ENCODE results near the gene GCNT1.
"Not testable (repeated sequence)": the region's sequence is repeated elsewhere in the genome, so short reads cannot be mapped to it uniquely, and the experiment has no call there.

Gene GCNT1
- total RNA-seq, result 7.1 to 120 (median 57.3) reads per million in 17 experiments

DNA sequence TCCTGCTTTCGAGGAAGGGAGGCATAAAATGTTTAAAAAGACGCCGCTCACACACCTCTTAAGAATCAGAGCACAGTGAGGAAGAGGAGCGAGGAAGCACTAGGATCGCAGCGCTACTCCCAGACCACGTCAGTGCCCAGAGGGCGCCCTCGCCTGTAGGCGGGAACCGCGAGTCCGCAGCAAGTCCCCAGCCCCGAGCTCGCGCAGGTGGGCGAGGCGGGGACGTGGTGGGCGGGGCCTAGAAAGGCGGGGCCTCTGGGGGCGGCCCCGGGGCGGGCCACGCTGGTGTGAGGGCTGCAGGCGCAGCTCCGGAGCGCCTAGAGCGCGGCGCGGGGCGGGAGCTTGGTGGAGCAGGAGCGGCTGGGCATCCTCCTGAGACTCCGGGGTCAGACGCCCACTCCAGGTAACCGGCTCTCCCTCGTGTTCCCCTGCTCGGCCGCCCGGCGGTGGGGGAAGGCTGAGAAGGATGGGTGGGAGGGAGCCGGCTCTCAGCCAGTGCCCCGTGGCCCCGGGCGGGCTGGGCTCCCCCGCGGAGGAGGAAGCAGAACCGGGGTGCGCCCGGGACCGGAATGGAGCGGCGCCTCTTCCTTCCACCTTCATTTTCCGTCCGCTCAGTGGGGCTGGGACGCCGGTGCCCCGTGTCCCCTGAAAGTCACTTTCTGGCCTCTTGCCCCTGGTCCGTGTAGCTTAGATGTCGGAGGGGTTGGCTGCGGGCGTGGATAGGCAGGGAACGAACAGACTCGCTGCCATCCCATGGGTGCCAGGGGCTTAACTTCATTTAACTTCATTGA is at the start of gene GCNT1:
Gene GCNT1, plus strand, starts transcription at position 280 of the 791 bp plus-strand sequence. CDS start 43,200 bp downstream, outside the sequence.
- DNase-seq, result peak; percentile 89 to 96 (median 92)

DNA sequence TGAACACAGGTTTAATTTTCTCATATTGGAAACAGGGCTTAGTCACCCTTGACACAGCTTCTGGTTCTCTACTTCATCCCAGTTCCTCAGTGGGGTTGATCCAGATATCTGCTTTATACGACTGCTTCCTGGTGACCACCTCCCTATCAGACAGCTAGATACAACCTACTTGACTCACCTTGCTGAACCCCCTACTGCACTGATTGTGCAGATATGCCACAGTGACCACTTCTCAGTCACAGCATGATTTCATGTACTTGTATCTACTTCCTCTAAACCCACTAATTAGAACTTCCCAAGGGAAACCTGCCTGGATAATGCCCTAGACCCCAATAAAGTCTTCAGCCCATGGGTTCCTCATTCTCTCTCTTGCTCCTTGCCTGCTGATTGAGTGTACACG is 46.3 kb upstream of the GCNT1 start:
- peak in 3 of 4 experiments; percentile 9 to 44 (median 41) for DNase-seq

DNA sequence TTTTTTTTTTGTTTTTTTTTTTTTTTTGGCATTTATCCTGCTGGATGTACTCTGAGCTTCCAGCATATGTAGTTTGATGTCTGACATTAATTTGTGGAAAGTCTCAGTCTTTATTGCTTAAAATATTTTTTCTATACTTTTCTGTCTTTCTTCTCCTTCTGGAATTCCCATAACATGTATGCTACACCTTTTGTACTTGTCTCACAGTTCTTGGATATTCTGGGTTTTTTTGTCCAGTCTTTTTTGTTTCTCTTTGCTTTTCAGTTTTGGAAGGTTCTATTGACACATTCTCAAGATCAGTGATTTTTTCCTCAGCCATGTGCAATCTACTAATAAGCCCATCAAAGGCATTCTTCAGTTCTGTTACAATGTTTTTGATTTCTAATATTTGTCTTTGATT is 45.3 kb upstream of the GCNT1 start:
- DNase-seq, result no peak

DNA sequence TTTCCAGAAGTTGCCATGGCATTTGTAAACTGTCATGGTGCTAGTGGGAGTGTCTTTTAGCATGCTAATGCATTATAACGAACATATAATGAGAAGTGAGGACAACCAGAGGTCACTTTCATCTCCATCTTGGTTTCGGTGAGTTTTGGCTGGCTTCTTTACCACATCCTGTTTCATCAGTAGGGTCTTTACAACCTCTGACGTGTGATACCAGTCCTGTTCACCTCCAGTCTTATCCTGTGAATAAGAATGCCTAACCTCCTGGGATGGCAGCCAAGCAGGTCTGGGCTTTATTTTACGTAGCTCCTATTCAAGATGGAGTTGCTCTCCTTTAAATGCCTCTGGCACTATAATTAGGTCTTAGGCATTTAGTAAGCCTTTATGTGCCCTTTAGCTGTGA is 44.3 kb upstream of the GCNT1 start:
- DNase-seq, result no peak

DNA sequence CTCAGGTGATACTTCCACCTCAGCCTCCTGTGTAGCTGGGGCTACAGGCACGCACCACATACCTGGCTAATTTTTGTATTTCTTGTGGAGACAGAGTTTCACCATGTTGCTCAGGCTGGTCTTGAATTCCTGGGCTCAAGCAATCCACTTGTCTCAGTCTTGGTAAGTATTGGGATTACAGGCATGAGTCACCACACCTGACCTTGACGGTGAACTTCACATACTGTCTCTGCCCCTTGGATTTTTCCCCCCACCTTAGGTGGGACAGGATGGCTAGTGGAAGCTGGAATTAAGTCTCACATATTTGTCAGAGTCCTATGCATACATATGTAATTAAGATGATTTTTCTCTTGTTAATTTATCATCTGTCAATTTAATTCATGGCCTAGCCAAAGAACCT is 43.8 kb upstream of the GCNT1 start:
- DNase-seq, result no peak

DNA sequence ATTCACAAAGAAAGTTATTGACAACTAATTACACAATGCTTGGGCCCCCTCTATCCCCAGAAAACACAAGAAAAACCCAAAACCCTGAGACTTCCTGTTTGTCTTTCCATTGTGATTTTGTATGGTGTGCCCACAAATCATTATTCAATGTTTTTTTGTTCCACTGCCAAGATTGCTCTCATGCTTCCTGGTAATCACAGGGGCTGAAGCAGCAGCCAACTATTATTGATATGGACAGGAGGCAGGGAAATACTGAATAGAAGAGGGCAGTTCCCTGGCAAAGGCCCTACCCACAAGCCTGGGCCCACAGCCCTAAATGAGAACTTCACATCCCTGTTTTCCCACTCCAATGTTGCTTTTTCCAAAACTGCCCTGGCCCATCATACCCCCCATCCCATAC is 43.3 kb upstream of the GCNT1 start:
- DNase-seq, result no peak

DNA sequence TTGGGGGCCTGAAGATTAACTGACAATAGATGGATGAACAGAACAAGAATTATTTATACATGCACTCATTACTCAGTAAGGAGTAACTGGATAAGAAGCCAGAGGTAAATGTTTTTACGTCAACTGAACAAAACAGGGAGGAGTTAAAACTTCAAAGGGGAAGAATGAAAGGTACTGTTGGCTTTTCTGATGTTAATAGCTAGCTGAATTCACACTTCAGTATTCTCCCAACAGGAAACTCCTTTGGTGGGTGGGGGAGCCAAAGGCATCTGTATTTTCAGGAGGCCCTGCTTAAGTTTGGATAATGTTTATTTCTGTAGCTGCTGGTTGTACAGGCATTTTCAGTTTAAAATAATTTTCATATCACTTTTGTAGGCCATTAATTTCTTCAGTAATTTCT is 41.6 kb upstream of the GCNT1 start:
- DNase-seq, result no peak

DNA sequence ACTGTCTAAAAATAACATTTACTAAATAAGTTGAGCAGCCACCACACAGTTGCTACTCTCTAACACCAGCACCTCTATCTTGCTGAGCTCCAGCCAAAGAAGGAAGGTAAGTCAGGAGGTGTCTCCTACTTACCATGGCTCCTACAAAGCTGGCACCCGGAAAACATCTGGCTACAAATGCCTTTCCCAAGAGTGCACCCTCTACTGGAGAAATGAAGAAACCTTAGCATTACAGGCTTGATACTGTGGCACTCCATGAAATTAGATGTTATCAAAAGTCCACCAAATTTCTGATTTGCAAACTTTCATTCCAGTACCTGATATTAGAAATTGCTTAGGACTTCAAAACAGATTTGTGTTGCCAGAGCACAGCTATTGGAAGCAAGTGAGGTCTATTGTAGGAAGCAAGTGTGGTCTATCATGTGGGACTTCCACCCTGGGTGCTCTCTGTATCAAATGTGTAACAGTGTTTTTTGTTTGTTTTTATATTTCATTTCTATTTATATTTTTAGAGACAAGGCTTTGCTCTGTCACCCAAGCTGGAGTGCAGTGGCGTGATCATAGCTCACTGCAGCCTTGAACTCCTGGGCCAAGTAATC is 39.1 kb upstream of the GCNT1 start:
- DNase-seq, result peak; percentile 33 to 71 (median 49)

DNA sequence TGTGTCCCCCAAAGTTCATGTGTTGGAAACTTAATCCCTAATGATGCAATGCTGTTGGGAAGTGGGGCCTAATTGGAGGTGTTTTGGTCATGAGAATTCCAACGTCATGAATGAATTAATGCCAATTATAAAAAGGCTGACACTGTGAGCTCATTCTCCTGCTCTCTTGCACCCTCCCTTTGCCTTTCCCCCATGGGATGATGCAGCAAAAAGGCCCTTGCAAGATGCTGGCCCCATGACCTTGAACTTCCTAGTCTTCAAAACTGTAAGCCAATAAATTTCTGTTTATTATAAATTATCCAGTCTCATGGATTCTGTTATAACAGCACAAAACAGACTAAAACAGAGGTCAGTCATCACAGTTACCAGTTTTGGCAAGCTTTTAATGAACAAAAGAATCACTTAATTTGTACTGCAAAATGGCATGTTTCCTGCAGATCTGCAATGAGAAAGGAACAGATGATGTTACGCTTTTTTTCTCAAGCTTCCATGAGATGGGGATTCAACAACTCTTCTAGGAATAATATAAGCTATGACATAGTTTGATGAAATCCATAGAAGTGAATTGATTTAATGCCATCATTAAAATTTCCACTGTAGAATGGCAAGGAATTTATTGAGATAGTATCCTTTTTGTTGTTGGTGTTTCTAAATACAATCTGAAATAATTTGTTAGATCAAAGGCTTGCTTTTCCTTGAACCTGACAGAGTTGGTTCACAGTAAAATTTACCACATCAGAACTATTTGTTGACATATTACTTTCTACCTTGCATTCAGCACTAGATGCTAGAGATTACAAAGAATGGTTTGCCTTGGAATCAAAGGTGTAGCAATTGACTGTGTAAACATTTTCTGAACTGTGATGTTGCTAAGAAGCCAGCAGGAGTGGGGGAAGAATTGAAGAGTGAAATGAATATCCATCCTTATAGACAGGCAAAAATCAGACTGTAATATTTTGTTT is 35.5 kb upstream of the GCNT1 start:
- peak in 1 of 4 experiments; percentile 12 for DNase-seq

DNA sequence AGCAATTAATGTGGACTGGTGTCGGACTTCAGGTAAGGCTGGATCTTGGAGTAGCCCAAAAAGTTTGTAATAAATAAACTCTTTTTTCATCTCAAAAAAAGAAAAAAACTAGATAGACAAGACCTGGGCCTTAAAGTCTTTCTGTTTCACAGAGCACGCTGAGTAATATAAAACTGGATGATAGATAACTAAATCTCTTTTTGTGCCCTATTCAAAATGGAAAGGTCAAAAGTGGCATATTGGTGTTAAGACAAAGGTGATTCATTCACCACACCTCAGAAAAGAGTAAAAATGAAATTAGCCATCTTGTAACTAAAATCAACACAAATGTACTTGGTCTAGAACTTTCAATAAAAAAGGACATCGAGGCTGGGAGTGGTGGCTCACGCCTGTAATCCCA is 34.5 kb upstream of the GCNT1 start:
- no peak for DNase-seq

DNA sequence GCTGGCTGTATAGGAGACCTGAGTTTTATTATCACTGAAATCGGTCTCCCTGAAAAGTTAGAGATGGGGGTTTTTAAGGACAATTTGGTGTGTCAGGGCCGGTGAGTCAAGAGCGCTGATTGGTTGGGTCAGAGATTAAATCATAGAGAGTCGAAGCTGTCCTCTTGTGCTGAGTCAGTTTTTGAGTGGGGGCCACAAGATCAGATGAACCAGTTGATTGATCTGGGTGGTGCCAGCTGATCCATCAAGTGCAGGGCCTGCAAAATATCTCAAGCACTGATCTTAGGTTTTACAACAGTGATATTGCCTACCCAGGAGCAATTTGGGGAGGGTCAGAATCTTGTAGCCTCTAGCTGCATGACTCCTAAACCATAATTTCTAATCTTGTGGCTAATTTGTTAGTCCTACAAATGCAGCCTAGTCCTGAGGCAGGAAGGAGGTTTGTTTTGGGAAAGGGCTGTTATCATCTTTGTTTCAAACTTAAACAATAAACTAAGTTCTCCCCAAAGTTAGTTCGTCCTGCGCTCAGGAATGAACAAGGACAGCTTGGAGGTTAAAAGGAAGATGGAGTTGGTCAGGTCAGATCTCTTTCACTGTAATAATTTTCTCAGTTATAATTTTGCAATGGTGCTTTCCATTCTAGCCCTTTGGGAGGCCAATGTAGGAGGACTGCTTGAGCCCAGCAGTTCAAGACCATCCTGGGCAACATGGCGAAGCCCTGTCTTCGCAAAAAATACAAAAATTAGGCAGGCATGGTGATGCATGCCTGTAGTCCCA is 33.1 kb upstream of the GCNT1 start:
- no peak for DNase-seq

DNA sequence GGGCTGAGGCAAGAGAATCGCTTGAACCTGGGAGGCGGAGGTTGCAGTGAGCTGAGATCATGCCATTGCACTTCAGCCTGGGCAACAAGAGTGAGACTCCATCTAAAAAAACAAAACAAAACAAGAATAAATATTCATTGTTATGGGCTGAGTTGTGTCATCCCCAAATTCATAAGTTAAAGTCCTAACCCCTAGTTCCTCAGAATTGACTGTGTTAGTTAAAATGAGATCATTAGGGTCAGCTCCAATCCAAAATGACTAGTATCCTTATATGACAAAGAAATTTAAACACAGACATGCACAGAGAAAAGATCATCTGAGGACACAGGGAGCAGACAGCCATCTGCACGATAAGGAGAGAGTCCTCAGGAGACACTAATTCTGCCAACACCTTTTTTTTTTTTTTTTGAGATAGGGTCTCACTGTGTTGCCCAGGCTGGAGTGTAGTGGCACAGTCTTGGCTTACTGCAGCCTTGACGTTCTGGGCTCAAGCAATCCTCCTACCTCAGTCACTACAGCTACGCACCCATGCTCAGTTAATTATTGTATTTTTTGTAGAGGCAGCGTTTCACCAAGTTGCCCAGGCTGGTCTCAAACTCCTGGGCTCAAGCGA is 32.1 kb upstream of the GCNT1 start:
- DNase-seq, result no peak

DNA sequence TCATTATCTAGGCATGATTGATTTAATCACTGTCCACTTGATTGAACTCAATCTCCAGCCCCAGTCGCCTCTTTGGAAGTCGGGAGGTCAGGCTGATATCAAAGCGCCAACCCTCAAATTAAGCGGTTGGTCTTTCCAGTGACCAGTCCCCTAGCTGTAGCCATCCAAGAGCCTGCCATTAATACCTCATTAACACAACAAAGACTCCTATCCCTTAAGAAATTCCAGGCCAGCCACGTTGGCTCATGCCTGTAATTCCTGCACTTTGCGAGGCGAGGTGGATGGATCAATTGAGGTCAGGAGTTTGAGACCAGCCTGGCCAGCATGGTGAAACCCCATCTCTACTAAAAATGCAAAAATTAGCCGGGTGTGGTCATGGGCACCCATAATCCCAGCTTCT is 27.4 kb upstream of the GCNT1 start:
- no peak for DNase-seq

DNA sequence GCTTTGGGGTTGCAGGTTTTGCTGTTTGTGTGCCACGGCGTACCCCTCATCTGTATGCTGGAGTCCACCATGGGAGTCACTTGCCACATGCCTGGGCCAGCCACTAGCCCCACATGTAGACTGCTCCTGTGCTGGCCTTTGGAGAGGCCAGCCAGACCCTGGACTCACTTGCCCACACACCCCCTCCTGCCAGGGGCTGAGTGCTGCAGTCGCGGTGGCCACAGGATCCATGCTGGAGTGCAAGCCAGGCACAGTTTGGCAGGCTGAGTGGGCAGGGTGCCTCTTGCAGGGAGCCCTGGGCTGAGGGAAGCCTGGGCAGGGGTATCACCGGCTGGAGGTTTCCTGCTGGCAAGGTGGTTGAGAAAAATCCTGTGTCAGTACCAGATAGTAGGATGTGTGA is 25.6 kb upstream of the GCNT1 start:
- no peak for DNase-seq

DNA sequence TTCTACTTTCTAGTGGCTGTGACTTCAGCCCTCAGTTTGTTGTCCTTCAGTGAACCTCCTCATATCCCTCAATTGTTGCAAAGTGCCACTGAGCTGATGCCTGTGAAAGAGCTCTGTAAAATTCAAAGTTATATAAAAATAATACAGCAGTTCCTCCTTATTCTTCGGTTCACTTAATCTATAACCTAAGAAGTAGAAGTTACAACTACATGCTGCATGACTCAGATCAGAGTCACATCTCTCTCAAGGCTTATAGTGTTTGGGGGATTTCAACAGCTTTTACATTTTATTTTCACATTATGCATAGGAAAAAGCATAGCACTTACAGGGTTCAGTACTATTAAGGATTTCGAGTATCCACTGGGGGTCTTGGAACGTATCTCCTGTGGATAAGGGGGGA is 25.1 kb upstream of the GCNT1 start:
- peak in 2 of 4 experiments; percentile 46 to 73 for DNase-seq

DNA sequence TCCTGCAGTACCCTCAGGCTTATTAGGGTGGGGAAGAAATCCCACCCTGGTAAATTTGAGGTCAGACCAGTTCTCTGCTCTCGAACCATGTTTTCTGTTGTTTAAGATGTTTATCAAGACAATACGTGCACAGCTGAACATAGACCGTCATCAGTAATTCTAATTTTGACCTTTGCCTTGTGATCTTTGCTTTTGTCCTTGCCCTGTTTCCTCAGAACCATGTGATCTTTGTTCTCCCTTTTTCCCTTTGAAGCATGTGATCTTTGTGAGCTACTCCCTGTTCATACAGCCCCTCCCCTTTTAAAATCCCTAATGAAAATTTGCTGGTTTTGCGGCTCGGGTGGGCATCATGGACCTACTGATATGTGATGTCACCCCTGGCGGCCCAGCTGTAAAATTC is 24.1 kb upstream of the GCNT1 start:
- peak in 1 of 4 experiments; percentile 4 for DNase-seq

DNA sequence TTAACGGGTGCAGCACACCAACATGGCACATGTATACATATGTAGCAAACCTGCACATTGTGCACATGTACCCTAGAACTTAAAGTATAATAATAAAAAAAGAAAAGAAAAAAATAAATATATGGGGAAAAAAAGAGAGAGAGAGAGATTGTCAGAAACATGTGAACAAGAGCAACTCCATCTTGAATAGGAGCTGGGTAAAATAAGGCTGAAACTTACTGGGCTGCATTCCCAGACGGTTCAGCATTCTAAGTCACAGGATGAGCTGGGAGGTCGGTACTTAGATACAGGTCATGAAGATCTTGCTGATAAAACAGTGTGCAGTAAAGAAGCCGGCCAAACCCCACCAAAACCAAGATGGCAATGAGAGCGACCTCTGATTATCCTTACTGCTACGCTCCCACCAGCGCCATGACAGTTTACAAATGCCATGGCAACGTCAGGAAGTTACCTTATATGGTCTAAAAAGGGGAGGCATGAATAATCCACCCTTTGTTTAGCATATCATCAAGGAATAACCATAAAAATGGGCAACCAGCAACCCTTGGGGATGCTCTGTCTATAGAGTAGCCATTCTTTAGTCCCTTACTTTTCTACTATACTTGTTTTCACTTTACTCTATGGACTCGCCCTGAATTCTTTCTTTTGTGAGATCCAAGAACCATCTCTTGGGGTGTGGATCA is 21.8 kb upstream of the GCNT1 start:
- DNase-seq, result not testable (repeated sequence)

DNA sequence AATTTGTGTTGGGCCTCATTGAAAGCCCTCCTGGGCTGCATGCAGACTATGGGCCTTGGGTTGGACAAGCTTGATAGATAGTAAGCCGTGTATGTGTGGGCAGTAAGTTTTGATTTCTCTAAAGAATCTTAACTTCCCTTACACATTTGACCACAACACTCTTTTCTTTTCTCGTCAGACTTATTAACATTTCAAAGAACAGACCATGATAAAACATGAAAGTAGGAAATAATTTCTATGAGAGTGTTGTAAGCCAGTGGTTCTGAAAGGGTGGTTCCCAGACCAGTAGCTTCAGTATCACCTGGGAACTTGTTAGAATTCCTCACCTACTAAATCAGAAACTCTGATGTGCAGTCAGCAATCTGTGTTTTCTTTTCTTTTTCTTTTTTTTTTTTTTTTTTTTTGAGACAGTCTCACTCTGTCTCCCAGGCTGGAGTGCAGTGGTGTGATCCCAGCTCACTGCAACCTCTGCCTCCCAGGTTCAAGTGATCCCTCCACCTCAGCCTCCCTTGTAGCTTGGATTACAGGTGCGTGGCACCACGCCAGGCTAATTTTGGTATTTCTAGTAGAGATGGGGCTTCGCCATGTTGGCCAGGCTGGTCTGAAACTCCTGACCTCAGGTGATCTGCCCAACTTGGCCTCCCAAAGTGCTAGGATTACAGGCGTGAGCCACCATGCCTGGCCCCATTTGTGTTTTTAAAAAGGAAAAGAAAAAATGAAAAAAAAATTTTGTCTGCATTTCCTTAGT is 20.0 kb upstream of the GCNT1 start:
- DNase-seq, result peak in 1 of 4 experiments; percentile 12

DNA sequence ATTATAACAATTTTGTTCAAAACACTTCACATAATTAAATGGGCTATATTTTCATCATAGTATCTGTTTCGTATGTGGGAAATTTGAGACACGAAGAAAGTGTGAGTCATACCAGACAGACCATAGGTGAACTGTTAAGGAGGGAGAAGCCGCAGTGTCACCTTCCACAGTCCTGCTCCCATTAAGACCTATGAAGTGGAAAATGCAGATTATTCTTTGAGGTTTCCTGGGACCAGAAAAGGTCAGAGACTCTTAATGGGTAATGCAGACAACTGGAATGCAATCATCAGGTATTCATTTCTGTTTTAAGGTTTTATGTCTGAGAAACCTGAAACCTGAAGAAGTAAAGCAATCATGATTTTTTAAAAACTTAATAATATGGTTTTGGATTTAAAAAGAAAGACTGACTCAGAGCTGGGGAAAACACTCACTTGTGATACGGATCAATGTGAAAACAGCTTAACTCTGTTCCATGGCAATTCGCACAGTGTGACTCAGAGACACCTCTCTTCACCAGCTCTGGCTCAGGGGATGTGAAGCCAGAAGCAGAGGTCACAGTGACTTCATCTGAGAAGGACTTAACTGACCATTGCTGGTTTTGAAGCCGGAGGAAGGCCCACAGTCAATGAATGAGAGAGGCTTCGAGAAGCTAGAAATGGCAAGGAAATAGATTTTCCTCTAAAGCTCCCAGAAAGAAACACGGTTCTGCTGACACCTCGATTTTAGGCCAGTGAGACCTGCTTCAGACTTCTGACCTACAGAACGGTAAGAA is 17.2 kb upstream of the GCNT1 start:
- DNase-seq, result no peak

DNA sequence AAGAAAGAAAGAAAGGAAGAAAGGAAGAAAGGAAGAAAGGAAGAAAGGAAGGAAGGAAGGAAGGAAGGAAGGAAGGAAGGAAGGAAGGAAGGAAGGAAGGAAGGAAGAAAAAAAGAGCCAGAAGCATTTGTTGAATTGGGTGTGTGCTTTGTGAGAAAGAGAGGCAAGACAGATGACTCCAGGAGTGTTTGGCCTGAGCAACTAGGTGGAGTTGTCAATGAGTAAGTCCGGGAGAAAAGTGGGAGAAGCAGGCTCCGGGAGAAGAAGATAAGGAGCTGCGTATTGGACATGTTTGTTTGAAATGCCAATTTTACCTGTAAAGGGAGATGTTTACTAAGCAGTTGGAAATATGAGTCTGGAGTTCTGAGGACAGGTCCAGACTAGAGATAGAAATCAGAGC is 15.1 kb upstream of the GCNT1 start:
- DNase-seq, result no peak

Data from suppressor macrophage (primary cell).